H1 (cell line): ENCODE data around the gene NCR2. TPM values are rescaled to one million over a fixed set of nuclear protein-coding genes. Genes with fewer than 3 reads are reported as not detected.

Source experiments
- ATF2 ChIP-seq: IDR thresholded peaks from 2 replicates; pipeline ENCODE4 v1.6.1; 2012; ENCODE audit warnings: low read length, inconsistent platforms
- CBX8 ChIP-seq: fragments of 300-800, 300-1000 bp; sonication (generic); IDR thresholded peaks from 2 replicates; pipeline ENCODE4 v1.7.1; 2016; ENCODE audit warnings: low read depth, low read length, borderline replicate concordance
- HDAC2 ChIP-seq, 2 experiments: fragments of 300-600 bp in 1 of 2; sonication (generic) in 1 of 2; IDR thresholded peaks; 2 replicates each; pipeline ENCODE4 v1.6.1; 2011 to 2012; ENCODE audit warnings: low read depth in 2 of 2, low read length in 2 of 2, mild to moderate bottlenecking in 2 of 2, moderate library complexity in 2 of 2, borderline replicate concordance in 1 of 2, inconsistent platforms in 1 of 2
- NANOG ChIP-seq: IDR thresholded peaks from 2 replicates; pipeline ENCODE4 v1.6.1; 2011; ENCODE audit warnings: low read length, low read depth, mild to moderate bottlenecking, inconsistent platforms; ENCODE audit not compliant: insufficient read depth, poor library complexity, severe bottlenecking
- RXRA ChIP-seq: IDR thresholded peaks from 2 replicates; pipeline ENCODE4 v1.6.1; 2011; ENCODE audit warnings: low read depth, mild to moderate bottlenecking, low read length, moderate library complexity; ENCODE audit not compliant: insufficient read depth
- polyA plus RNA-seq, 7 experiments: library from polyadenylated mRNA; depleted of rRNA in 3 of 7; stranded (reverse) in 5 of 7; unstranded in 2 of 7; fragments of >200 nt in 5 of 7; fragments of 200-250 nt in 2 of 7; gene quantifications; 1 replicate in 5 of 7; 2 replicates in 1 of 7; 4 replicates in 1 of 7; pipeline versions ENCODE4 v1.2.1 to v1.2.3, GENCODE V29; 2011 to 2013; ENCODE audit warnings: missing spikeins in 2 of 7, mixed read lengths in 2 of 7
- total RNA-seq: library from RNA; stranded (reverse); fragmentation: NEBNext Ultra II Directional; extraction: Animal tissue kit (Norgen Biotek cat#: 25700); gene quantifications from 2 replicates; pipeline ENCODE4 v1.2.1, GENCODE V29; 2021
- TF ChIP-seq, protein P1 (sequence below): fragments of 300-600 bp; sonication (generic); IDR thresholded peaks from 2 replicates; pipeline ENCODE4 v1.7.1; 2012; ENCODE audit warnings: low read length, moderate library complexity, mild to moderate bottlenecking, inconsistent platforms; ENCODE audit not compliant: insufficient replicate concordance
- TF ChIP-seq, protein P2 (sequence below): IDR thresholded peaks from 2 replicates; pipeline ENCODE4 v1.6.1; 2012; ENCODE audit warnings: inconsistent platforms

The NCR2 gene
- total and polyA plus RNA-seq, 2 of the 8 experiments (the other 6 are each of a cell fraction or from before 2014, with no cell fraction given): not detected

GRCh38 chr6:41373919-41374617, 38.7 kb downstream of the NCR2 start (continued):
- no peak for TF ChIP-seq ATF2
- TF ChIP-seq HDAC2 (IDR thresholded peaks at IDR 0.05; ENCODE audit: borderline replicate concordance in 1 of 2, low read depth in 2 of 2, low read length in 2 of 2): no peak; a peak in 1 of 4 replicates
- TF ChIP-seq RXRA: no peak
- TF ChIP-seq, protein P1, sequence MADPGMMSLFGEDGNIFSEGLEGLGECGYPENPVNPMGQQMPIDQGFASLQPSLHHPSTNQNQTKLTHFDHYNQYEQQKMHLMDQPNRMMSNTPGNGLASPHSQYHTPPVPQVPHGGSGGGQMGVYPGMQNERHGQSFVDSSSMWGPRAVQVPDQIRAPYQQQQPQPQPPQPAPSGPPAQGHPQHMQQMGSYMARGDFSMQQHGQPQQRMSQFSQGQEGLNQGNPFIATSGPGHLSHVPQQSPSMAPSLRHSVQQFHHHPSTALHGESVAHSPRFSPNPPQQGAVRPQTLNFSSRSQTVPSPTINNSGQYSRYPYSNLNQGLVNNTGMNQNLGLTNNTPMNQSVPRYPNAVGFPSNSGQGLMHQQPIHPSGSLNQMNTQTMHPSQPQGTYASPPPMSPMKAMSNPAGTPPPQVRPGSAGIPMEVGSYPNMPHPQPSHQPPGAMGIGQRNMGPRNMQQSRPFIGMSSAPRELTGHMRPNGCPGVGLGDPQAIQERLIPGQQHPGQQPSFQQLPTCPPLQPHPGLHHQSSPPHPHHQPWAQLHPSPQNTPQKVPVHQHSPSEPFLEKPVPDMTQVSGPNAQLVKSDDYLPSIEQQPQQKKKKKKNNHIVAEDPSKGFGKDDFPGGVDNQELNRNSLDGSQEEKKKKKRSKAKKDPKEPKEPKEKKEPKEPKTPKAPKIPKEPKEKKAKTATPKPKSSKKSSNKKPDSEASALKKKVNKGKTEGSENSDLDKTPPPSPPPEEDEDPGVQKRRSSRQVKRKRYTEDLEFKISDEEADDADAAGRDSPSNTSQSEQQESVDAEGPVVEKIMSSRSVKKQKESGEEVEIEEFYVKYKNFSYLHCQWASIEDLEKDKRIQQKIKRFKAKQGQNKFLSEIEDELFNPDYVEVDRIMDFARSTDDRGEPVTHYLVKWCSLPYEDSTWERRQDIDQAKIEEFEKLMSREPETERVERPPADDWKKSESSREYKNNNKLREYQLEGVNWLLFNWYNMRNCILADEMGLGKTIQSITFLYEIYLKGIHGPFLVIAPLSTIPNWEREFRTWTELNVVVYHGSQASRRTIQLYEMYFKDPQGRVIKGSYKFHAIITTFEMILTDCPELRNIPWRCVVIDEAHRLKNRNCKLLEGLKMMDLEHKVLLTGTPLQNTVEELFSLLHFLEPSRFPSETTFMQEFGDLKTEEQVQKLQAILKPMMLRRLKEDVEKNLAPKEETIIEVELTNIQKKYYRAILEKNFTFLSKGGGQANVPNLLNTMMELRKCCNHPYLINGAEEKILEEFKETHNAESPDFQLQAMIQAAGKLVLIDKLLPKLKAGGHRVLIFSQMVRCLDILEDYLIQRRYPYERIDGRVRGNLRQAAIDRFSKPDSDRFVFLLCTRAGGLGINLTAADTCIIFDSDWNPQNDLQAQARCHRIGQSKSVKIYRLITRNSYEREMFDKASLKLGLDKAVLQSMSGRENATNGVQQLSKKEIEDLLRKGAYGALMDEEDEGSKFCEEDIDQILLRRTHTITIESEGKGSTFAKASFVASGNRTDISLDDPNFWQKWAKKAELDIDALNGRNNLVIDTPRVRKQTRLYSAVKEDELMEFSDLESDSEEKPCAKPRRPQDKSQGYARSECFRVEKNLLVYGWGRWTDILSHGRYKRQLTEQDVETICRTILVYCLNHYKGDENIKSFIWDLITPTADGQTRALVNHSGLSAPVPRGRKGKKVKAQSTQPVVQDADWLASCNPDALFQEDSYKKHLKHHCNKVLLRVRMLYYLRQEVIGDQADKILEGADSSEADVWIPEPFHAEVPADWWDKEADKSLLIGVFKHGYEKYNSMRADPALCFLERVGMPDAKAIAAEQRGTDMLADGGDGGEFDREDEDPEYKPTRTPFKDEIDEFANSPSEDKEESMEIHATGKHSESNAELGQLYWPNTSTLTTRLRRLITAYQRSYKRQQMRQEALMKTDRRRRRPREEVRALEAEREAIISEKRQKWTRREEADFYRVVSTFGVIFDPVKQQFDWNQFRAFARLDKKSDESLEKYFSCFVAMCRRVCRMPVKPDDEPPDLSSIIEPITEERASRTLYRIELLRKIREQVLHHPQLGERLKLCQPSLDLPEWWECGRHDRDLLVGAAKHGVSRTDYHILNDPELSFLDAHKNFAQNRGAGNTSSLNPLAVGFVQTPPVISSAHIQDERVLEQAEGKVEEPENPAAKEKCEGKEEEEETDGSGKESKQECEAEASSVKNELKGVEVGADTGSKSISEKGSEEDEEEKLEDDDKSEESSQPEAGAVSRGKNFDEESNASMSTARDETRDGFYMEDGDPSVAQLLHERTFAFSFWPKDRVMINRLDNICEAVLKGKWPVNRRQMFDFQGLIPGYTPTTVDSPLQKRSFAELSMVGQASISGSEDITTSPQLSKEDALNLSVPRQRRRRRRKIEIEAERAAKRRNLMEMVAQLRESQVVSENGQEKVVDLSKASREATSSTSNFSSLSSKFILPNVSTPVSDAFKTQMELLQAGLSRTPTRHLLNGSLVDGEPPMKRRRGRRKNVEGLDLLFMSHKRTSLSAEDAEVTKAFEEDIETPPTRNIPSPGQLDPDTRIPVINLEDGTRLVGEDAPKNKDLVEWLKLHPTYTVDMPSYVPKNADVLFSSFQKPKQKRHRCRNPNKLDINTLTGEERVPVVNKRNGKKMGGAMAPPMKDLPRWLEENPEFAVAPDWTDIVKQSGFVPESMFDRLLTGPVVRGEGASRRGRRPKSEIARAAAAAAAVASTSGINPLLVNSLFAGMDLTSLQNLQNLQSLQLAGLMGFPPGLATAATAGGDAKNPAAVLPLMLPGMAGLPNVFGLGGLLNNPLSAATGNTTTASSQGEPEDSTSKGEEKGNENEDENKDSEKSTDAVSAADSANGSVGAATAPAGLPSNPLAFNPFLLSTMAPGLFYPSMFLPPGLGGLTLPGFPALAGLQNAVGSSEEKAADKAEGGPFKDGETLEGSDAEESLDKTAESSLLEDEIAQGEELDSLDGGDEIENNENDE: no peak
- TF ChIP-seq, protein P2, sequence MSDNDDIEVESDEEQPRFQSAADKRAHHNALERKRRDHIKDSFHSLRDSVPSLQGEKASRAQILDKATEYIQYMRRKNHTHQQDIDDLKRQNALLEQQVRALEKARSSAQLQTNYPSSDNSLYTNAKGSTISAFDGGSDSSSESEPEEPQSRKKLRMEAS: peak; percentile 91
- TF ChIP-seq CBX8: 0 out of 2 replicates have a peak, but pooled peaks have one; percentile 24
- TF ChIP-seq NANOG: no peak
